K562 (cell line): ENCODE results near the gene BCAS3.

Source experiments
- EP300 ChIP-seq: IDR thresholded peaks from 2 replicates; pipeline ENCODE4 v1.6.1; 2012; ENCODE audit warnings: low read length, improper control_type of control experiment
- SIRT6 ChIP-seq: IDR thresholded peaks from one replicate; pipeline ENCODE4 v1.6.1; 2012; ENCODE audit warnings: low read depth, mild to moderate bottlenecking, control low read depth, inconsistent platforms, low read length, moderate library complexity
- SP1 ChIP-seq: sonication (generic); formaldehyde crosslinking; IDR thresholded peaks from 2 replicates; pipeline ENCODE4 v1.8.1; 2022; ENCODE audit warnings: mild to moderate bottlenecking, missing genetic modification reagents
- SPI1 ChIP-seq: IDR thresholded peaks from 2 replicates; pipeline ENCODE4 v1.6.1; 2011; ENCODE audit warnings: low read depth, low read length, control low read depth, borderline replicate concordance
- SRSF7 ChIP-seq: fragments of 200-400 bp; formaldehyde crosslinking; optimal IDR thresholded peaks from 2 replicates; pipeline ENCODE3; 2017; ENCODE audit warnings: mild to moderate bottlenecking, low read depth, low read length
- TF ChIP-seq, protein P1 (sequence below): sonication (generic); formaldehyde crosslinking; IDR thresholded peaks from 2 replicates; pipeline ENCODE4 v1.9.0; 2022; ENCODE audit warnings: mild to moderate bottlenecking, missing genetic modification reagents
- TF ChIP-seq, protein P2 (sequence below), 3 experiments: IDR thresholded peaks in 2 of 3; conservative IDR thresholded peaks in 1 of 3; 2 replicates each; pipeline ENCODE4 v1.5.1; 2011 to 2012; ENCODE audit warnings: low read length in 3 of 3, mild to moderate bottlenecking in 3 of 3, control low read depth in 2 of 3, improper control_type of control experiment in 1 of 3, inconsistent platforms in 1 of 3, low read depth in 1 of 3, mixed read lengths in 1 of 3, moderate library complexity in 1 of 3; ENCODE audit not compliant: insufficient read depth in 2 of 3

DNA sequence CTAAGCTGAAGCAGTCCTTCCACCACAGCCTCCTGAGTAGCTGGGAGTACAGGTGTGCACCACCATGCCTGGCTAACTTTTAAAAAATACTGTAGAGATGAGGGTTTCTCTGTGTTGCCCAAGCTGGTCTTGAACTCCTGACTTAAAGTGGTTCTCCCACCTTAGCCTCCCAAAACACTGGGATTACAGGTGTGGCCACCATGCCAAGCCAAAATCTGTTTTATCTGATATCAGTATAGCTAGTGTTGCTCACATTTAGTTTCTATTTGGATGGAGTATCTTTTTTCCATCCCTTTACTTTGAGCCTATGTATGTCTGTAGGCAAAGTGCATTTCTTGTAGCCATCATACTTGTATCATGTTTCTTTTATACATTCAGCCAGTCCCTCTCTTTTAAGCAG is 82.1 kb downstream of the BCAS3 start:
- TF ChIP-seq SRSF7 (no peak), SPI1 (no peak), SIRT6 (no peak), SP1 (CRISPR knock-in tag) (no peak), EP300 (no peak)
- TF ChIP-seq, protein P1, sequence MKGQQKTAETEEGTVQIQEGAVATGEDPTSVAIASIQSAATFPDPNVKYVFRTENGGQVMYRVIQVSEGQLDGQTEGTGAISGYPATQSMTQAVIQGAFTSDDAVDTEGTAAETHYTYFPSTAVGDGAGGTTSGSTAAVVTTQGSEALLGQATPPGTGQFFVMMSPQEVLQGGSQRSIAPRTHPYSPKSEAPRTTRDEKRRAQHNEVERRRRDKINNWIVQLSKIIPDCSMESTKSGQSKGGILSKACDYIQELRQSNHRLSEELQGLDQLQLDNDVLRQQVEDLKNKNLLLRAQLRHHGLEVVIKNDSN (CRISPR knock-in tag), result no peak
- TF ChIP-seq, protein P2, sequence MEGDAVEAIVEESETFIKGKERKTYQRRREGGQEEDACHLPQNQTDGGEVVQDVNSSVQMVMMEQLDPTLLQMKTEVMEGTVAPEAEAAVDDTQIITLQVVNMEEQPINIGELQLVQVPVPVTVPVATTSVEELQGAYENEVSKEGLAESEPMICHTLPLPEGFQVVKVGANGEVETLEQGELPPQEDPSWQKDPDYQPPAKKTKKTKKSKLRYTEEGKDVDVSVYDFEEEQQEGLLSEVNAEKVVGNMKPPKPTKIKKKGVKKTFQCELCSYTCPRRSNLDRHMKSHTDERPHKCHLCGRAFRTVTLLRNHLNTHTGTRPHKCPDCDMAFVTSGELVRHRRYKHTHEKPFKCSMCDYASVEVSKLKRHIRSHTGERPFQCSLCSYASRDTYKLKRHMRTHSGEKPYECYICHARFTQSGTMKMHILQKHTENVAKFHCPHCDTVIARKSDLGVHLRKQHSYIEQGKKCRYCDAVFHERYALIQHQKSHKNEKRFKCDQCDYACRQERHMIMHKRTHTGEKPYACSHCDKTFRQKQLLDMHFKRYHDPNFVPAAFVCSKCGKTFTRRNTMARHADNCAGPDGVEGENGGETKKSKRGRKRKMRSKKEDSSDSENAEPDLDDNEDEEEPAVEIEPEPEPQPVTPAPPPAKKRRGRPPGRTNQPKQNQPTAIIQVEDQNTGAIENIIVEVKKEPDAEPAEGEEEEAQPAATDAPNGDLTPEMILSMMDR (IDR thresholded peaks at IDR 0.05 in 2 of 3, conservative IDR thresholded peaks at IDR 0.05 in 1 of 3; ENCODE audit: insufficient read depth in 2 of 3, low read depth in 1 of 3, low read length in 3 of 3), result no peak
